ENCODE measurements around the gene CNOT4. TPM values are rescaled to one million over a fixed set of nuclear protein-coding genes. Genes with fewer than 3 reads are reported as not detected.

CNOT4 gene
- 5.6 and 7.3 TPM in 2 replicates for total RNA-seq

GRCh38 chr7:135509839-135510591 is at the start of gene CNOT4:
Gene CNOT4 (minus strand): TSS chr7:135510102. CDS start chr7:135438331, 71,771 bp downstream.

GRCh38 chr7:135557455-135558336 is 47.8 kb upstream of the CNOT4 start, which contains the start of gene NUP205:
Gene NUP205 (plus strand): TSS chr7:135557917. CDS start chr7:135557945, 28 bp downstream.

Other genes with a start within 250 kb of the CNOT4 start
- gene NUP205, start 47.8 kb upstream of the CNOT4 start, total RNA-seq = 41.7 and 65.0 TPM in 2 replicates
- 15.7 and 18.6 TPM in 2 replicates for gene STMP1, start 152.4 kb upstream of the CNOT4 start, total RNA-seq
- under 0.01 TPM in 1 of 2 replicates, not detected in the other for gene SLC13A4, start 218.1 kb upstream of the CNOT4 start, total RNA-seq
- 3.1 and 21.5 TPM in 2 replicates for gene FAM180A, start 238.7 kb upstream of the CNOT4 start, total RNA-seq

Data from regular cardiac myocyte (primary cell).